B cell (primary cell): ENCODE measurements around the gene LAMA3. TPM values are rescaled to one million over a fixed set of nuclear protein-coding genes. Genes with fewer than 3 reads are reported as not detected.

Experiments used
- ATAC-seq: fragments of 200-7000 bp; cut with Tn5 transposase; one replicate; pipeline ENCODE4 v1.10.0; 2021; ENCODE audit warnings: low read depth, mild to moderate bottlenecking, moderate number of reproducible peaks, moderate library complexity
- CTCF ChIA-PET: fragments of 350-600 bp; sonication (Branson Sonifier 250); formaldehyde crosslinking; loops from one replicate; lab custom pipeline; 2021; ENCODE audit warnings: antibody characterized with exemption, inconsistent platforms; lab: Charles Lee
- POLR2A ChIA-PET: fragments of 350-600 bp; sonication (Branson Sonifier 250); formaldehyde crosslinking; loops from one replicate; lab custom pipeline; 2021; ENCODE audit warnings: antibody characterized with exemption; lab: Charles Lee
- DNase-seq: peaks from one replicate; pipeline ENCODE4 v3.0.0; 2013
- H2AFZ ChIP-seq: 2 replicates; pipeline ENCODE4 v1.6.1; 2012; ENCODE audit warnings: mild to moderate bottlenecking, low read depth, low read length; ENCODE audit not compliant: insufficient read depth, poor library complexity, severe bottlenecking
- H3K27ac ChIP-seq, 2 donors: 1 replicate in 1 of 2; 2 replicates in 1 of 2; pipeline ENCODE4 v1.5.1; 2012 to 2013; ENCODE audit warnings: low read length in 2 of 2, mild to moderate bottlenecking in 2 of 2, moderate library complexity in 1 of 2
- H3K27me3 ChIP-seq, 4 experiments: fragments of 200-600 bp in 1 of 4; sonication (generic) in 1 of 4; replicated peaks in 1 of 4; 1 replicate in 2 of 4; 2 replicates in 2 of 4; pipeline versions ENCODE4 v1.6.1 to v1.7.0; 2013 to 2016; ENCODE audit warnings: low read length in 3 of 4, mild to moderate bottlenecking in 2 of 4, mixed read lengths in 1 of 4, moderate library complexity in 1 of 4; ENCODE audit not compliant: insufficient read depth in 4 of 4, control insufficient read depth in 3 of 4; ENCODE audit errors: control extremely low read depth in 1 of 4
- H3K36me3 ChIP-seq, 2 experiments: replicated peaks in 1 of 2; 1 replicate in 1 of 2; 2 replicates in 1 of 2; pipeline versions ENCODE4 v1.6.1 to v1.7.1; 2013; ENCODE audit warnings: low read length in 1 of 2; ENCODE audit not compliant: insufficient read depth in 2 of 2, control insufficient read depth in 1 of 2; ENCODE audit errors: control extremely low read depth in 1 of 2, extremely low read depth in 1 of 2
- H3K4me1 ChIP-seq, 2 donors: fragments of 200-600 bp in 1 of 2; sonication (generic) in 1 of 2; 1 replicate in 1 of 2; 2 replicates in 1 of 2; pipeline versions ENCODE4 v1.5.1 to v1.6.1; 2013 to 2017; ENCODE audit warnings: low read length in 2 of 2; ENCODE audit not compliant: control insufficient read depth in 2 of 2, insufficient read depth in 2 of 2
- H3K4me2 ChIP-seq: replicated peaks from 2 replicates; pipeline ENCODE3; 2012; ENCODE audit warnings: mild to moderate bottlenecking, low read depth, low read length; ENCODE audit not compliant: poor library complexity, severe bottlenecking
- H3K4me3 ChIP-seq, 5 experiments: fragments of 200-600 bp in 1 of 5; sonication (generic) in 1 of 5; 1 replicate in 3 of 5; 2 replicates in 2 of 5; pipeline versions ENCODE4 v1.5.1 to v1.7.0; 2011 to 2016; ENCODE audit warnings: low read length in 4 of 5, mild to moderate bottlenecking in 4 of 5, low read depth in 2 of 5, control low read depth in 1 of 5, moderate library complexity in 1 of 5; ENCODE audit not compliant: insufficient read depth in 1 of 5; ENCODE audit errors: control extremely low read depth in 1 of 5, extremely low read depth in 1 of 5
- H3K79me2 ChIP-seq: fragments of 200-600 bp; sonication (generic); one replicate; pipeline ENCODE4 v1.6.0; 2016; ENCODE audit warnings: low read length; ENCODE audit not compliant: control insufficient read depth, insufficient read depth
- H3K9ac ChIP-seq: fragments of 200-600 bp; sonication (generic); 2 replicates; pipeline ENCODE4 v1.6.1; 2017; ENCODE audit warnings: mild to moderate bottlenecking, low read length, moderate library complexity
- H3K9me3 ChIP-seq, 3 donors: one replicate each; pipeline versions ENCODE4 v1.6.1 to v1.7.1; 2013; ENCODE audit warnings: low read length in 2 of 3; ENCODE audit not compliant: control insufficient read depth in 2 of 3, insufficient read depth in 1 of 3; ENCODE audit errors: control extremely low read depth in 1 of 3
- H4K20me1 ChIP-seq: 2 replicates; pipeline ENCODE4 v1.6.0; 2012; ENCODE audit warnings: mild to moderate bottlenecking, low read length; ENCODE audit not compliant: insufficient read depth, control insufficient read depth, poor library complexity, severe bottlenecking
- H3K27ac Mint-ChIP-seq: one replicate; pipeline ENCODE4 v1.8.0; 2021; ENCODE audit warnings: mixed read lengths
- H3K27me3 Mint-ChIP-seq: one replicate; pipeline ENCODE4 v1.8.0; 2021; ENCODE audit warnings: mixed read lengths
- H3K4me1 Mint-ChIP-seq: one replicate; pipeline ENCODE4 v1.8.0; 2021; ENCODE audit warnings: mixed read lengths
- H3K4me3 Mint-ChIP-seq: one replicate; pipeline ENCODE4 v1.8.0; 2021; ENCODE audit warnings: mixed read lengths
- H3K9me3 Mint-ChIP-seq: one replicate; pipeline ENCODE4 v1.8.0; 2022; ENCODE audit warnings: mixed read lengths; ENCODE audit not compliant: insufficient read depth
- EZH2 ChIP-seq: IDR thresholded peaks from 2 replicates; pipeline ENCODE4 v1.6.1; 2012; ENCODE audit warnings: borderline replicate concordance, low read depth, mild to moderate bottlenecking, moderate library complexity, low read length; ENCODE audit not compliant: insufficient read depth, poor library complexity, severe bottlenecking
- WGBS: methylation state at CpG from one replicate; pipeline ENCODE4 v1.1.5; 2013; ENCODE audit warnings: missing lambda C conversion rate; ENCODE audit not compliant: insufficient coverage; 5-methylcytosine and 5-hydroxymethylcytosine counted together
- intact Hi-C: fragments of 100-400 bp; cut with micrococcal nuclease; formaldehyde crosslinking; loops from one replicate; pipeline ENCODE4 v1.10.0; 2022
- polyA plus RNA-seq: library from polyadenylated mRNA; depleted of rRNA; stranded (reverse); fragments of >200 nt; gene quantifications from 2 replicates; pipeline ENCODE4 v1.2.3, GENCODE V29; 2012
- total RNA-seq, 2 donors: library from RNA; stranded (reverse); fragments of 120-200 nt in 1 of 2; gene quantifications; 1 replicate in 1 of 2; 2 replicates in 1 of 2; pipeline versions ENCODE4 v1.2.3 to v1.2.4, GENCODE V29; 2013 to 2022
- TF ChIP-seq, protein P1 (sequence below): fragments of 200-600 bp; IDR thresholded peaks from one replicate; pipeline ENCODE4 v1.8.0; 2022; ENCODE audit warnings: antibody characterized with exemption, mild to moderate bottlenecking

The LAMA3 gene
- total and polyA plus RNA-seq, 2 donors (not counting 1 experiment from before 2014, with no cell fraction given) = 0.03 to 0.32 TPM

DNA sequence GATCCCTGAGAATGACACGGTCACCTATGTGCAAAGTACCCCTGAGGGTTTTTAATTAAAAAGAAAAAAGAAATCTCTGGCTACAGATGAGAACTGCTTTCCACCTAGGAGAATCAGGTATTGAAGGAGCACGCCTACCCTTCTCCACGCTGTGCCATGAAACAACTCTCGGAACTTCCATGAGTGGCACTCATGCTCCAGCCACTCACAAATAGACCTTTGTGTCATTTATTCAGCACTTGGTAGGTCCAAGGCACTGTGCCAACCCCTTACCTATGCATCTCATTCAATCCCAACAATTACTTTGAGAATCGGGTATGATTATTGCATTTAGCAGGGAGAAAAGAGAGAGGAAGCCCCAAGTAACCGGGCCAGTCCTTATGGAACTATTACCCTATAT lies 280.4 kb downstream of the LAMA3 start:
- POLR2A ChIA-PET = no interaction called here
- CTCF ChIA-PET = interaction anchor here (1.6 kb wide), 1 partner anchor 11 kb away, joined by 5 read pairs; no protein-coding TSS in a partner anchor
- intact Hi-C loops = loop anchor here (1.0 to 10.0 kb wide), 2 partner anchors 40 to 455 kb away; partner anchors contain the start of gene IMPACT

More for the DNA sequence above, 280.4 kb downstream of the LAMA3 start:
- Histone ChIP-seq H3K27me3 (no peaks in the 10 kb centered on the region), H4K20me1 (no peaks in the 10 kb centered on the region), H3K79me2 (no peaks in the 10 kb centered on the region), H3K36me3 (no peaks in the 10 kb centered on the region), H3K4me2 (peak overlapping the region; percentile 70), H3K9ac (no peak overlapping the region), H2AFZ (peak overlapping the region; percentile 73), H3K9me3 (peaks cover 0 to 7% (median 0%) of the 10 kb centered on the region in 3 donors), H3K4me1 (peaks cover 61 to 71% of the 10 kb centered on the region in 2 donors), H3K27ac (peak overlapping the region; percentile 85 to 88), H3K4me3 (peak overlapping the region in 1 of 5 experiments; percentile 48)
- H3K4me1 Mint-ChIP-seq = peaks cover 79% of the 10 kb centered on the region
- no peaks in the 10 kb centered on the region for H3K27me3 Mint-ChIP-seq
- TF ChIP-seq, protein P1, sequence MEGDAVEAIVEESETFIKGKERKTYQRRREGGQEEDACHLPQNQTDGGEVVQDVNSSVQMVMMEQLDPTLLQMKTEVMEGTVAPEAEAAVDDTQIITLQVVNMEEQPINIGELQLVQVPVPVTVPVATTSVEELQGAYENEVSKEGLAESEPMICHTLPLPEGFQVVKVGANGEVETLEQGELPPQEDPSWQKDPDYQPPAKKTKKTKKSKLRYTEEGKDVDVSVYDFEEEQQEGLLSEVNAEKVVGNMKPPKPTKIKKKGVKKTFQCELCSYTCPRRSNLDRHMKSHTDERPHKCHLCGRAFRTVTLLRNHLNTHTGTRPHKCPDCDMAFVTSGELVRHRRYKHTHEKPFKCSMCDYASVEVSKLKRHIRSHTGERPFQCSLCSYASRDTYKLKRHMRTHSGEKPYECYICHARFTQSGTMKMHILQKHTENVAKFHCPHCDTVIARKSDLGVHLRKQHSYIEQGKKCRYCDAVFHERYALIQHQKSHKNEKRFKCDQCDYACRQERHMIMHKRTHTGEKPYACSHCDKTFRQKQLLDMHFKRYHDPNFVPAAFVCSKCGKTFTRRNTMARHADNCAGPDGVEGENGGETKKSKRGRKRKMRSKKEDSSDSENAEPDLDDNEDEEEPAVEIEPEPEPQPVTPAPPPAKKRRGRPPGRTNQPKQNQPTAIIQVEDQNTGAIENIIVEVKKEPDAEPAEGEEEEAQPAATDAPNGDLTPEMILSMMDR = no peak
- no peak for TF ChIP-seq EZH2
- peak overlapping the region; percentile 8 for H3K4me3 Mint-ChIP-seq
- ATAC-seq = no peak
- H3K9me3 Mint-ChIP-seq = peaks cover 2% of the 10 kb centered on the region
- WGBS = 100% methylated on average over 3 of the region's 6 CpGs
- DNase-seq = no peak
- peak overlapping the region; percentile 16 for H3K27ac Mint-ChIP-seq
